ENCODE measurements around the gene ZNF514. TPM values are rescaled to one million over a fixed set of nuclear protein-coding genes. Genes with fewer than 3 reads are reported as not detected.

The ZNF514 gene
- total RNA-seq, 6 experiments from 2014 or later = 2.0 to 8.1 (median 5.4) TPM

DNA sequence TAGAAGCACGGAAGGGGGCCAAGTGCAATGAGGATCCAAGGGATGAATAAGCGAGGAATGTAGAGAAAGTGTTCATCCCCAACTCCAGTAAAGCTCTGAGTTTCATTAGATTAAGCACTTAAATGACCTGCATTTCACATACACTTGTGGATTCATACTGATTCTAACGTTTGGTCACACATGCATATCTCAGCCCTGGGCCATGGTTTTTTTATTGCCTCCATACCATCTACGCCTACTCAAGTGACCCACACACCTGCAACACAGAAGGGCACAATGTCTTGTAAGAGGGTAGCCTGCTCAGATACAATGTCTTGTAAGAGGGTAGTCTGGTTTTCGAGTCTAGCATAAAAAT, 37.5 kb downstream of the ZNF514 start:
- Histone ChIP-seq H3K4me1 (peaks cover 0 to 25% (median 5%) of the 10 kb centered on the region in 4 donors), H3K27me3 (no peaks in the 10 kb centered on the region), H3K4me3 (peak overlapping the region; percentile 95 to 98 (median 98)), H3K9me3 (no peaks in the 10 kb centered on the region), H3K36me3 (no peaks in the 10 kb centered on the region), H3K27ac (peak overlapping the region in 2 of 3 donors; percentile 95 to 98)
- no peak for TF ChIP-seq POLR2A (IDR thresholded peaks at IDR 0.05)
- TF ChIP-seq, protein P1, sequence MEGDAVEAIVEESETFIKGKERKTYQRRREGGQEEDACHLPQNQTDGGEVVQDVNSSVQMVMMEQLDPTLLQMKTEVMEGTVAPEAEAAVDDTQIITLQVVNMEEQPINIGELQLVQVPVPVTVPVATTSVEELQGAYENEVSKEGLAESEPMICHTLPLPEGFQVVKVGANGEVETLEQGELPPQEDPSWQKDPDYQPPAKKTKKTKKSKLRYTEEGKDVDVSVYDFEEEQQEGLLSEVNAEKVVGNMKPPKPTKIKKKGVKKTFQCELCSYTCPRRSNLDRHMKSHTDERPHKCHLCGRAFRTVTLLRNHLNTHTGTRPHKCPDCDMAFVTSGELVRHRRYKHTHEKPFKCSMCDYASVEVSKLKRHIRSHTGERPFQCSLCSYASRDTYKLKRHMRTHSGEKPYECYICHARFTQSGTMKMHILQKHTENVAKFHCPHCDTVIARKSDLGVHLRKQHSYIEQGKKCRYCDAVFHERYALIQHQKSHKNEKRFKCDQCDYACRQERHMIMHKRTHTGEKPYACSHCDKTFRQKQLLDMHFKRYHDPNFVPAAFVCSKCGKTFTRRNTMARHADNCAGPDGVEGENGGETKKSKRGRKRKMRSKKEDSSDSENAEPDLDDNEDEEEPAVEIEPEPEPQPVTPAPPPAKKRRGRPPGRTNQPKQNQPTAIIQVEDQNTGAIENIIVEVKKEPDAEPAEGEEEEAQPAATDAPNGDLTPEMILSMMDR (IDR thresholded peaks at IDR 0.05) = no peak
- 32% methylated on average over 3 of the region's 5 CpGs for whole genome bisulfite sequencing (ENCODE audit: insufficient coverage, low coverage, low lambda C conversion rate, missing lambda C conversion rate)
- no peak for DNase-seq
- no peak for ATAC-seq
- intact Hi-C loops (cut with DNase I) = no loop called here

DNA sequence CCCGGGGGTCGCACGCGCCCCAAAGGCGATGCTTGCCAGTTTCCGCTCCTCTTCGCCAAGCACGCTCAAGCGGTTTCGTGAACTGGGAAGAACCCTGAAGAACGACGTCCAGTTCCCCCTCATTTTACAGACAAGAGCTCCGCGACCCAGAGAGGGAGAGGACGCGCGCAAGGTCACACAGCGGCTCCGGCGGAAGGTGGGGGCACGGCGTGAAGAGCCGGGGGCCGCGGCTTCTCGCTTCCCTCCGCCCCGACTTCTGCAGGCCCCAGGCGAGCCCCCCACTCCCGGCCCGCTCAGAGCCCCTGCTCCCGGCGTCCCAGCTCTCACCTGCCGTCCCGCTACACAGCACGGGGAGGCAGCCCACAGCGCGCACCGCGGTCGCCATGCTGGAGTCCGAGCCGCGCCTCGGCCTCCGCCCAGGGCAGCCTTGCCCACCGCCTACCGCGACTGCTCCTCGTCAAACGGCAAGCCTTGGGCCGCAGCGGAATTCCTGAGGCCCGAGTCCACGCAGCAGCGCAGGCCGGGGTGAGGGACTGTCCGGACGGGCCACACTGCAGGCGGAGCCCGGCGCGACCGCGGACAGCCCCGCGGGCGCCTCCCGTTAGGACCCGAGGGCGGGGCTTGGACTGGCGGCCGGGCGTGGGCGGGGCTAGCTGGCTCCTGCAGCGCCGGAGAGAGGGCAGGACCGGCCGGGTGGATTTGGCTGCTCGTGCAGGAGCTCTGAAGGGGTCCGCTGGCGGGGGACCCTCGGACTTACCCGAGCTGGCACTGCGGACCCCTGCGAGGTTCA, 38.0 kb downstream of the ZNF514 start, which contains the start of gene MRPS5:
MRPS5 (minus strand) TSS at position 402 of the 790 bp plus-strand sequence; CDS start at position 385, 17 bp downstream.
- Histone ChIP-seq H3K9me3 (no peaks in the 10 kb centered on the region), H3K4me1 (peaks cover 0 to 25% (median 5%) of the 10 kb centered on the region in 4 donors), H3K4me3 (peak within 1 kb of the TSS; percentile 95 to 98 (median 98)), H3K36me3 (no peaks in the 10 kb centered on the region), H3K27ac (peak within 1 kb of the TSS; percentile 95 to 98 (median 97)), H3K27me3 (no peaks in the 10 kb centered on the region)
- peak; percentile 77 for TF ChIP-seq POLR2A (IDR thresholded peaks at IDR 0.05)
- TF ChIP-seq, protein P1 (IDR thresholded peaks at IDR 0.05) = peak in 1 of 4 donors; percentile 6
- peak; percentile 96 to 99 (median 98) for ATAC-seq
- under 1% methylated on average over 27 of the region's 86 CpGs for WGBS (ENCODE audit: insufficient coverage, low coverage, low lambda C conversion rate, missing lambda C conversion rate)
- DNase-seq = peak; percentile 91 to 93 (median 93)
- intact Hi-C loops (cut with DNase I) = no loop called here

DNA sequence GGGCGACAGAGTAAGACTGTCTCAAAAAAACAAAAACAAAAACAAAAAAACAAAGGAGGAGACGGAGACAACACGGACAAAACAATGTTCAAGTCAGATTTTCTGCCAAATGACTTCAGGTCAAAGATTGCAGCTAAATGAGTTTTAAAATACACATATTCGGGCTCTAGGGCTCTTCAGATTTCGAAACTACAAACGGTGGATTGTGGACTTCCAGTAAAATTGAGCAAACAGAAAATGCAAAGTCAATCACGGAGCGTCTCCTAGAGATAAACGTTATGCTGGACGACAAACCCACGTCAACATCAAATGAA, 38.6 kb downstream of the ZNF514 start:
- peaks cover 0 to 2% (median 0%) of the 10 kb centered on the region in 4 donors for H3K36me3 ChIP-seq
- H3K4me1 ChIP-seq = peaks cover 0 to 25% (median 5%) of the 10 kb centered on the region in 4 donors
- TF ChIP-seq POLR2A (IDR thresholded peaks at IDR 0.05) = no peak
- TF ChIP-seq, protein P1 (IDR thresholded peaks at IDR 0.05) = no peak
- DNase-seq (no peak), ATAC-seq (peak; percentile 59 to 77 (median 64))
- H3K9me3 ChIP-seq = no peaks in the 10 kb centered on the region
- no peaks in the 10 kb centered on the region for H3K27me3 ChIP-seq
- 1% methylated on average over 11 of the region's 11 CpGs for WGBS (ENCODE audit: insufficient coverage, low coverage, low lambda C conversion rate, missing lambda C conversion rate)
- peak overlapping the region; percentile 95 to 98 (median 98) for H3K4me3 ChIP-seq
- H3K27ac ChIP-seq = peak overlapping the region; percentile 95 to 98 (median 97)
- intact Hi-C loops (cut with DNase I) = no loop called here

DNA sequence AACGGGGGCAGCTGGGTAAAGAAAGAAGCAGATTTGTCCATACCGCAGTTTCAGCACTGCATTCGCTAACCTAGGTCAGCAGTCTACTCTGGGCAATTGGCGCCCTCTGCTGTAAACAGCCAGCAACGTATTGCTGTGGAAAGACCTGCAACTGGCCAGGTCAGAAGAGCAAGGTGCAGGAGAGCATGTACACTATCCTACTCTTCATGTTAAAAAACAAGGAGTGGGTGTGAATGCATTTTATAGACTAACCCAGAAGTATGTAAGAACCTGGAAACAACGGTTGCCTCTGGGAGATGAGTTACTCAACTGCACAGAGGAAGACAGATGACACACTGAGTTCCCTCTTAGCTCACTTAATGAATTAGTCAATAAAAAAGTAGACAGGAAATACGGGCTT, 44.2 kb downstream of the ZNF514 start:
- Histone ChIP-seq H3K36me3 (peaks cover 0 to 42% (median 23%) of the 10 kb centered on the region in 4 donors), H3K4me1 (peaks cover 0 to 16% (median 4%) of the 10 kb centered on the region in 4 donors), H3K9me3 (no peaks in the 10 kb centered on the region), H3K27me3 (no peaks in the 10 kb centered on the region), H3K4me3 (no peak overlapping the region), H3K27ac (no peak overlapping the region)
- intact Hi-C loops (cut with DNase I) = no loop called here
- peak; percentile 99 to 100 (median 100) for ATAC-seq
- 8% methylated on average over 7 of the region's 7 CpGs for WGBS (ENCODE audit: insufficient coverage, low coverage, low lambda C conversion rate, missing lambda C conversion rate)
- DNase-seq = peak; percentile 72 to 83 (median 82)
- TF ChIP-seq, protein P1 (IDR thresholded peaks at IDR 0.05) = peak; percentile 58 to 84 (median 74)
- no peak for TF ChIP-seq POLR2A (IDR thresholded peaks at IDR 0.05)

Data from right lobe of liver (tissue), 6 donors.